Heart right ventricle (tissue), 16 donors: Measurements from ENCODE around the gene MUSK. TPM values are rescaled to one million over a fixed set of nuclear protein-coding genes. Genes with fewer than 3 reads are reported as not detected.

ENCODE experiments used
- ATAC-seq, 8 donors: fragments of 200-7000 bp; cut with Tn5 transposase; one replicate each; pipeline ENCODE4 v1.9.1; 2020; ENCODE audit warnings: mild to moderate bottlenecking in 8 of 8, moderate library complexity in 8 of 8, moderate number of reproducible peaks in 1 of 8
- DNase-seq, 2 donors: peaks; one replicate each; pipeline ENCODE4 v3.0.0-alpha.2; 2020
- H3K27ac ChIP-seq, 10 donors: fragments of 200-600 bp; sonication (generic) in 2 of 10; one replicate each; pipeline versions ENCODE4 v1.5.0 to v1.8.0; 2020 to 2022; ENCODE audit warnings: mild to moderate bottlenecking in 3 of 10
- H3K27me3 ChIP-seq, 7 donors: fragments of 200-600 bp; one replicate each; pipeline ENCODE4 v1.8.0; 2021 to 2022; ENCODE audit warnings: mild to moderate bottlenecking in 2 of 7
- H3K36me3 ChIP-seq, 9 donors: fragments of 200-600 bp; sonication (generic) in 1 of 9; one replicate each; pipeline versions ENCODE4 v1.5.0 to v1.8.0; 2020 to 2022; ENCODE audit warnings: mild to moderate bottlenecking in 2 of 9
- H3K4me1 ChIP-seq, 9 donors: fragments of 200-600 bp; sonication (generic) in 1 of 9; one replicate each; pipeline versions ENCODE4 v1.5.0 to v1.8.0; 2020 to 2022; ENCODE audit warnings: mild to moderate bottlenecking in 4 of 9
- H3K4me3 ChIP-seq, 10 donors: fragments of 200-600 bp; sonication (generic) in 2 of 10; one replicate each; pipeline versions ENCODE4 v1.5.0 to v1.8.0; 2020 to 2022; ENCODE audit warnings: mild to moderate bottlenecking in 7 of 10, moderate library complexity in 2 of 10
- H3K9me3 ChIP-seq, 11 donors: fragments of 200-600 bp in 10 of 11; sonication (generic) in 2 of 11; one replicate each; pipeline versions ENCODE4 v1.5.0 to v1.8.0; 2013 to 2022; ENCODE audit warnings: mild to moderate bottlenecking in 2 of 11, control low read depth in 1 of 11, moderate library complexity in 1 of 11
- CTCF ChIP-seq, 9 donors: fragments of 200-600 bp; sonication (generic) in 2 of 9; IDR thresholded peaks; one replicate each; pipeline versions ENCODE4 v1.5.0 to v1.8.0; 2021 to 2022; ENCODE audit warnings: antibody characterized with exemption in 9 of 9, mild to moderate bottlenecking in 5 of 9, moderate library complexity in 1 of 9
- WGBS, 2 donors: extraction: QIAGEN DNeasy Blood & Tissue Kit; methylation state at CpG; one replicate each; pipeline ENCODE4 v1.1.7; 2013; ENCODE audit warnings: inconsistent platforms in 1 of 2; 5-methylcytosine and 5-hydroxymethylcytosine counted together
- intact Hi-C, 10 donors: fragments of 100-400 bp; cut with DNase I; formaldehyde crosslinking; loops; one replicate each; pipeline versions ENCODE4 v1.11.1 to v1.14.2; 2022
- polyA plus RNA-seq, 2 donors: library from polyadenylated mRNA; stranded (reverse); fragments of 200-250 nt; gene quantifications; one replicate each; pipeline ENCODE4 v1.2.3, GENCODE V29; 2013
- total RNA-seq, 10 donors: library from RNA; stranded (reverse); fragmentation: NEBNext Ultra II Directional in 3 of 10; extraction: Animal tissue kit (Norgen Biotek cat#: 25700) in 3 of 10; gene quantifications; one replicate each; pipeline versions ENCODE4 v1.2.1 to v1.2.4, GENCODE V29; 2021 to 2023
- donor health status: Arrhythmogenic right ventricular cardiomyopathy.
- donor health status: ischemic (EF 13 %, LVEDD 7.1; RV severe dilation, severe dysfunction).
- donor health status: healthy with polysubstance abuse.
- donor health status: DM: no; HTN: yes; CAD: no.
- donor health status: DM: no; HTN: no; CAD: no.
- donor health status: ischemic (EF 25% LVEDD 6.9; RV normal size, moderate dysfunction).
- donor health status: ischemic (EF 25% LVEDD 5.7; RV mildly dilated, moderate dysfunction).
- donor health status: healthy.
- donor health status: DM: yes; HTN: yes; CAD: no.
- donor health status: Ischemic cardiomyopathy.
- donor health status: ischemic (EF 35%, LVEDD 5.7; RV mildly dilated, moderate dysfunction).
- donor health status: nonischemic (EF 11% LVEDD 7.7; RV severe dilation, severe dysfunction).
- donor health status: DM: yes; HTN: yes; CAD: no.
- donor health status: PGD.
- donor health status: ischemic (EF 29% LVEDD 5.4; RV normal size, mild dysfunction).
- donor health status: nonischemic (EF 23%, LVEDD 6.1; RV moderate dilation, normal function).

Gene MUSK
- total and polyA plus RNA-seq, 12 donors: 0.04 to 2.2 (median 1.2) TPM

- 68 to 73% methylated on average over 6 of the region's 6 CpGs for WGBS, 2 donors
- intact Hi-C loops: no loop called here
- Histone ChIP-seq H3K27me3 (no peaks in the 10 kb centered on the region), H3K9me3 (no peaks in the 10 kb centered on the region), H3K4me1 (peaks cover 0 to 9% (median 0%) of the 10 kb centered on the region in 9 donors), H3K4me3 (no peak overlapping the region), H3K36me3 (no peaks in the 10 kb centered on the region), H3K27ac (peak overlapping the region in 5 of 10 donors; percentile 17 to 38 (median 23))
- no peak for DNase-seq
- no peak for TF ChIP-seq CTCF (IDR thresholded peaks at IDR 0.05)
- ATAC-seq: peak in 6 of 8 donors; percentile 28 to 62 (median 52)
These were observed 17.6 kb upstream of the MUSK start for GRCh38 chr9:110650991-110651411.

GRCh38 chr9:110655754-110656641 lies 12.6 kb upstream of the MUSK start:
- Histone ChIP-seq H3K4me1 (peaks cover 0 to 9% (median 0%) of the 10 kb centered on the region in 9 donors), H3K4me3 (peak overlapping the region in 5 of 10 donors; percentile 1 to 35 (median 18)), H3K9me3 (no peaks in the 10 kb centered on the region), H3K36me3 (no peaks in the 10 kb centered on the region), H3K27me3 (no peaks in the 10 kb centered on the region), H3K27ac (peak overlapping the region in 6 of 10 donors; percentile 0 to 64 (median 14))
- 33 to 34% methylated on average over 6 of the region's 6 CpGs for WGBS, 2 donors
- no peak for TF ChIP-seq CTCF (IDR thresholded peaks at IDR 0.05)
- intact Hi-C loops: no loop called here
- ATAC-seq (peak in 7 of 8 donors; percentile 55 to 91 (median 73)), DNase-seq (no peak)

GRCh38 chr9:110659891-110660541 lies 8.6 kb upstream of the MUSK start:
- TF ChIP-seq CTCF (IDR thresholded peaks at IDR 0.05): no peak
- H3K27ac ChIP-seq: no peak overlapping the region
- intact Hi-C loops: no loop called here
- H3K36me3 ChIP-seq: no peaks in the 10 kb centered on the region
- DNase-seq: no peak
- no peaks in the 10 kb centered on the region for H3K9me3 ChIP-seq
- H3K4me3 ChIP-seq: no peak overlapping the region
- H3K27me3 ChIP-seq: no peaks in the 10 kb centered on the region
- ATAC-seq: no peak
- 87 to 91% methylated on average over 2 of the region's 2 CpGs for WGBS, 2 donors
- H3K4me1 ChIP-seq: peaks cover 0 to 9% (median 0%) of the 10 kb centered on the region in 9 donors

- 43 to 55% methylated on average over 5 of the region's 5 CpGs for WGBS, 2 donors
- H3K4me1 ChIP-seq: peaks cover 0 to 7% (median 0%) of the 10 kb centered on the region in 9 donors
- no peaks in the 10 kb centered on the region for H3K9me3 ChIP-seq
- intact Hi-C loops: no loop called here
- no peaks in the 10 kb centered on the region for H3K27me3 ChIP-seq
- no peaks in the 10 kb centered on the region for H3K36me3 ChIP-seq
- DNase-seq (no peak), ATAC-seq (peak in 5 of 8 donors; percentile 49 to 70 (median 50))
- no peak for TF ChIP-seq CTCF (IDR thresholded peaks at IDR 0.05)
- peak overlapping the region in 8 of 10 donors; percentile 1 to 40 (median 36) for H3K4me3 ChIP-seq
- peak overlapping the region in 5 of 10 donors; percentile 18 to 55 (median 39) for H3K27ac ChIP-seq
These were observed 842 bp downstream of the MUSK start for GRCh38 chr9:110669433-110669832.
